Activated CD4-positive, alpha-beta T cell treated with anti-CD3 and anti-CD28 coated beads, Interleukin-2, amount 10 ng/mL, durations not matched to agents 24 days and 14 days (primary cell): ENCODE results near the gene OR13A1. TPM values are rescaled to one million over a fixed set of nuclear protein-coding genes. Genes with fewer than 3 reads are reported as not detected.
A peak's percentile ranks its signal among the peaks of the same experiment; 100 is the strongest.
"Not testable (repeated sequence)": the region's sequence is repeated elsewhere in the genome, so short reads cannot be mapped to it uniquely, and the experiment has no call there.

Experiments used
- DNase-seq: peaks from one replicate; pipeline ENCODE4 v3.0.0; 2022
- H3K27ac Mint-ChIP-seq: one replicate; pipeline ENCODE4 v1.8.0; 2022; ENCODE audit warnings: mild to moderate bottlenecking, mixed read lengths
- H3K27me3 Mint-ChIP-seq: one replicate; pipeline ENCODE4 v1.8.0; 2022; ENCODE audit warnings: mixed read lengths
- H3K36me3 Mint-ChIP-seq: one replicate; pipeline ENCODE4 v1.8.0; 2022; ENCODE audit warnings: low read depth, mild to moderate bottlenecking, mixed read lengths
- H3K4me1 Mint-ChIP-seq: one replicate; pipeline ENCODE4 v1.8.0; 2021; ENCODE audit warnings: mixed read lengths
- H3K4me3 Mint-ChIP-seq: one replicate; pipeline ENCODE4 v1.8.0; 2022; ENCODE audit warnings: mild to moderate bottlenecking, moderate library complexity, mixed read lengths
- H3K9me3 Mint-ChIP-seq: one replicate; pipeline ENCODE4 v1.8.0; 2021; ENCODE audit warnings: mixed read lengths
- intact Hi-C: fragments of 100-400 bp; cut with micrococcal nuclease; formaldehyde crosslinking; loops from one replicate; pipeline ENCODE4 v1.15.1; 2023
- total RNA-seq: library from RNA; stranded (reverse); gene quantifications from 2 replicates; pipeline ENCODE4 v1.2.3, GENCODE V29; 2022

Gene OR13A1
- total RNA-seq, result not detected in 2 replicates

- Mint-ChIP-seq H3K27me3 (peaks cover 42% of the 10 kb centered on the region), H3K9me3 (peaks cover 8% of the 10 kb centered on the region), H3K36me3 (no peaks in the 10 kb centered on the region), H3K27ac (no peak within 1 kb of the TSS), H3K4me3 (no peak within 1 kb of the TSS), H3K4me1 (no peaks in the 10 kb centered on the region)
- no peak for DNase-seq
- intact Hi-C loops, result no loop called here
Measured at GRCh38 chr10:45315508-45315907, at the start of gene OR13A1. TSS of gene OR13A1 (minus strand) at chr10:45315608. CDS start at chr10:45304422, 11,186 bp downstream.

GRCh38 chr10:45361983-45362799 lies 46.8 kb upstream of the OR13A1 start:
- H3K36me3 Mint-ChIP-seq, H3K4me3 Mint-ChIP-seq, intact Hi-C loops, H3K27ac Mint-ChIP-seq: not testable (repeated sequence)
- peaks cover 48% of the 10 kb centered on the region for H3K27me3 Mint-ChIP-seq
- peaks cover 14% of the 10 kb centered on the region for H3K4me1 Mint-ChIP-seq
- DNase-seq, result peak; percentile 84
- peaks cover 19% of the 10 kb centered on the region for H3K9me3 Mint-ChIP-seq

GRCh38 chr10:45358961-45359360 lies 43.6 kb upstream of the OR13A1 start:
- H3K36me3 Mint-ChIP-seq, H3K27ac Mint-ChIP-seq, H3K4me3 Mint-ChIP-seq, H3K9me3 Mint-ChIP-seq, DNase-seq, intact Hi-C loops: not testable (repeated sequence)
- peaks cover 38% of the 10 kb centered on the region for H3K27me3 Mint-ChIP-seq
- peaks cover 19% of the 10 kb centered on the region for H3K4me1 Mint-ChIP-seq

GRCh38 chr10:45355494-45355893 lies 40.1 kb upstream of the OR13A1 start:
- Mint-ChIP-seq H3K36me3 (no peaks in the 10 kb centered on the region), H3K4me3 (no peak overlapping the region), H3K27ac (no peak overlapping the region), H3K4me1 (peaks cover 23% of the 10 kb centered on the region), H3K9me3 (peaks cover 4% of the 10 kb centered on the region), H3K27me3 (peaks cover 16% of the 10 kb centered on the region)
- intact Hi-C loops, result no loop called here
- DNase-seq, result no peak

- Mint-ChIP-seq H3K27ac (no peak overlapping the region), H3K4me3 (no peak overlapping the region), H3K9me3 (peaks cover 4% of the 10 kb centered on the region), H3K27me3 (peaks cover 13% of the 10 kb centered on the region), H3K4me1 (peaks cover 23% of the 10 kb centered on the region), H3K36me3 (no peaks in the 10 kb centered on the region)
- intact Hi-C loops, result no loop called here
- no peak for DNase-seq
Measured at GRCh38 chr10:45354261-45354660, 38.9 kb upstream of the OR13A1 start.

GRCh38 chr10:45353186-45353585 lies 37.8 kb upstream of the OR13A1 start:
- H3K4me3 Mint-ChIP-seq, result no peak overlapping the region
- no peaks in the 10 kb centered on the region for H3K36me3 Mint-ChIP-seq
- peaks cover 20% of the 10 kb centered on the region for H3K4me1 Mint-ChIP-seq
- no peak for DNase-seq
- H3K9me3 Mint-ChIP-seq, result peaks cover 5% of the 10 kb centered on the region
- intact Hi-C loops, result loop anchor here (2.0 kb wide), 3 partner anchors 20 to 228 kb away; no protein-coding TSS in a partner anchor
- peaks cover 13% of the 10 kb centered on the region for H3K27me3 Mint-ChIP-seq
- peak overlapping the region; percentile 65 for H3K27ac Mint-ChIP-seq

- H3K4me3 Mint-ChIP-seq, H3K27ac Mint-ChIP-seq, H3K9me3 Mint-ChIP-seq, H3K27me3 Mint-ChIP-seq, H3K36me3 Mint-ChIP-seq, DNase-seq, intact Hi-C loops: not testable (repeated sequence)
- H3K4me1 Mint-ChIP-seq, result peaks cover 10% of the 10 kb centered on the region
Measured at GRCh38 chr10:45348196-45348765, 32.9 kb upstream of the OR13A1 start.

- H3K36me3 Mint-ChIP-seq, H3K9me3 Mint-ChIP-seq, DNase-seq, H3K4me3 Mint-ChIP-seq, intact Hi-C loops, H3K27ac Mint-ChIP-seq, H3K4me1 Mint-ChIP-seq: not testable (repeated sequence)
- peaks cover 12% of the 10 kb centered on the region for H3K27me3 Mint-ChIP-seq
Measured at GRCh38 chr10:45347464-45347863, 32.1 kb upstream of the OR13A1 start.

GRCh38 chr10:45346652-45347335 lies 31.4 kb upstream of the OR13A1 start:
- DNase-seq, H3K27ac Mint-ChIP-seq, H3K4me3 Mint-ChIP-seq, H3K36me3 Mint-ChIP-seq, H3K9me3 Mint-ChIP-seq, H3K4me1 Mint-ChIP-seq, intact Hi-C loops: not testable (repeated sequence)
- H3K27me3 Mint-ChIP-seq, result peaks cover 13% of the 10 kb centered on the region

GRCh38 chr10:45340420-45340819 lies 25.0 kb upstream of the OR13A1 start:
- not testable (repeated sequence) for H3K4me3 Mint-ChIP-seq, H3K27ac Mint-ChIP-seq

GRCh38 chr10:45339894-45340293 lies 24.5 kb upstream of the OR13A1 start:
- Mint-ChIP-seq H3K9me3 (peaks cover 27% of the 10 kb centered on the region), H3K27ac (no peak overlapping the region), H3K4me1 (no peaks in the 10 kb centered on the region), H3K27me3 (peaks cover 18% of the 10 kb centered on the region), H3K36me3 (no peaks in the 10 kb centered on the region), H3K4me3 (no peak overlapping the region)
- intact Hi-C loops, result no loop called here
- no peak for DNase-seq

More at GRCh38 chr10:45340420-45340819, 25.0 kb upstream of the OR13A1 start:
- H3K4me1 Mint-ChIP-seq, DNase-seq, intact Hi-C loops, H3K36me3 Mint-ChIP-seq: not testable (repeated sequence)
- H3K27me3 Mint-ChIP-seq, result peaks cover 15% of the 10 kb centered on the region
- H3K9me3 Mint-ChIP-seq, result peaks cover 24% of the 10 kb centered on the region

- H3K4me3 Mint-ChIP-seq, intact Hi-C loops, H3K4me1 Mint-ChIP-seq, H3K36me3 Mint-ChIP-seq, DNase-seq, H3K27ac Mint-ChIP-seq: not testable (repeated sequence)
- Mint-ChIP-seq H3K27me3 (peaks cover 35% of the 10 kb centered on the region), H3K9me3 (peaks cover 17% of the 10 kb centered on the region)
Measured at GRCh38 chr10:45331824-45332223, 16.4 kb upstream of the OR13A1 start.

- DNase-seq, intact Hi-C loops, H3K27ac Mint-ChIP-seq, H3K4me1 Mint-ChIP-seq, H3K4me3 Mint-ChIP-seq, H3K36me3 Mint-ChIP-seq: not testable (repeated sequence)
- Mint-ChIP-seq H3K27me3 (peaks cover 40% of the 10 kb centered on the region), H3K9me3 (peaks cover 17% of the 10 kb centered on the region)
Measured at GRCh38 chr10:45326864-45327263, 11.5 kb upstream of the OR13A1 start.

- H3K4me1 Mint-ChIP-seq, result no peaks in the 10 kb centered on the region
- no peaks in the 10 kb centered on the region for H3K36me3 Mint-ChIP-seq
- H3K27ac Mint-ChIP-seq, result no peak overlapping the region
- DNase-seq, result no peak
- no peak overlapping the region for H3K4me3 Mint-ChIP-seq
- intact Hi-C loops, result no loop called here
- H3K27me3 Mint-ChIP-seq, result peaks cover 33% of the 10 kb centered on the region
- peaks cover 17% of the 10 kb centered on the region for H3K9me3 Mint-ChIP-seq
Measured at GRCh38 chr10:45325116-45325515, 9.7 kb upstream of the OR13A1 start.
